WTC11 (cell line): ENCODE measurements around the gene PKDCC. TPM values are rescaled to one million over a fixed set of nuclear protein-coding genes. Genes with fewer than 3 reads are reported as not detected.

Source experiments
- ATAC-seq: fragments of 200-7000 bp; cut with Tn5 transposase; 2 replicates; pipeline ENCODE4 v1.10.0; 2021; ENCODE audit warnings: mild to moderate bottlenecking, moderate library complexity
- CTCF ChIA-PET: fragments of 300-600 bp; sonication (Branson Sonifier 250); formaldehyde crosslinking; loops from one replicate; lab custom pipeline; 2021; ENCODE audit warnings: antibody characterized with exemption; lab: Charles Lee
- POLR2A ChIA-PET: fragments of 350-600 bp; sonication (Branson Sonifier 250); formaldehyde crosslinking; loops from one replicate; lab custom pipeline; 2021; ENCODE audit warnings: antibody characterized with exemption; lab: Charles Lee
- DNase-seq: peaks from one replicate; pipeline ENCODE4 v3.0.0; 2021; ENCODE audit warnings: low spot score
- H3K27ac Mint-ChIP-seq: 2 replicates; pipeline ENCODE4 v1.8.0; 2021; ENCODE audit warnings: mixed read lengths
- H3K27me3 Mint-ChIP-seq: 2 replicates; pipeline ENCODE4 v1.8.0; 2021; ENCODE audit warnings: low read depth, mild to moderate bottlenecking, moderate library complexity, mixed read lengths
- H3K36me3 Mint-ChIP-seq: 2 replicates; pipeline ENCODE4 v1.8.0; 2021; ENCODE audit warnings: mixed read lengths
- H3K4me1 Mint-ChIP-seq: 2 replicates; pipeline ENCODE4 v1.8.0; 2022; ENCODE audit warnings: mixed read lengths
- H3K4me3 Mint-ChIP-seq: 2 replicates; pipeline ENCODE4 v1.8.0; 2021; ENCODE audit warnings: mild to moderate bottlenecking, moderate library complexity, mixed read lengths
- H3K9me3 Mint-ChIP-seq: 2 replicates; pipeline ENCODE4 v1.8.0; 2021; ENCODE audit warnings: mixed read lengths
- ARID4B ChIP-seq: sonication (generic); formaldehyde crosslinking; IDR thresholded peaks from 2 replicates; pipeline ENCODE4 v1.8.0; 2023; ENCODE audit warnings: missing genetic modification reagents, mild to moderate bottlenecking, borderline replicate concordance
- CDX4 ChIP-seq: fragments of 250-450 bp; sonication (Bioruptor Pico); IDR thresholded peaks from 2 replicates; pipeline ENCODE4 v1.9.0; 2021; ENCODE audit warnings: moderate library complexity, mild to moderate bottlenecking, inconsistent platforms, borderline replicate concordance
- CTCF ChIP-seq: fragments of 200-600 bp; IDR thresholded peaks from 2 replicates; pipeline ENCODE4 v1.8.0; 2022; ENCODE audit warnings: antibody characterized with exemption
- E2F1 ChIP-seq: sonication (generic); formaldehyde crosslinking; IDR thresholded peaks from 2 replicates; pipeline ENCODE4 v1.8.0; 2022; ENCODE audit warnings: mild to moderate bottlenecking, missing genetic modification reagents
- E2F5 ChIP-seq: sonication (generic); formaldehyde crosslinking; IDR thresholded peaks from 2 replicates; pipeline ENCODE4 v1.8.1; 2022; ENCODE audit warnings: mild to moderate bottlenecking, moderate library complexity, missing genetic modification reagents
- FOXJ3 ChIP-seq: sonication (generic); formaldehyde crosslinking; IDR thresholded peaks from 2 replicates; pipeline ENCODE4 v1.9.0; 2021; ENCODE audit warnings: missing genetic modification reagents, mild to moderate bottlenecking, borderline replicate concordance
- FOXK1 ChIP-seq: sonication (generic); formaldehyde crosslinking; IDR thresholded peaks from 2 replicates; pipeline ENCODE4 v1.8.0; 2022; ENCODE audit warnings: mild to moderate bottlenecking, moderate library complexity, missing genetic modification reagents
- GRHL2 ChIP-seq: fragments of 250-450 bp; sonication (Bioruptor Pico); IDR thresholded peaks from 2 replicates; pipeline ENCODE4 v1.8.0; 2022; ENCODE audit warnings: mild to moderate bottlenecking, moderate library complexity; ENCODE audit not compliant: insufficient replicate concordance, severe bottlenecking
- GTF2I ChIP-seq: fragments of 250-450 bp; sonication (Bioruptor Pico); conservative IDR thresholded peaks from 2 replicates; pipeline ENCODE4 v1.4.0; 2021; ENCODE audit warnings: mild to moderate bottlenecking
- MLX ChIP-seq: sonication (generic); formaldehyde crosslinking; IDR thresholded peaks from 2 replicates; pipeline ENCODE4 v1.8.1; 2023; ENCODE audit warnings: mild to moderate bottlenecking, missing genetic modification reagents, moderate library complexity
- NFATC4 ChIP-seq: fragments of 250-450 bp; sonication (Bioruptor Pico); IDR thresholded peaks from 2 replicates; pipeline ENCODE4 v1.9.0; 2021; ENCODE audit warnings: mild to moderate bottlenecking
- NFE2L1 ChIP-seq: sonication (generic); formaldehyde crosslinking; IDR thresholded peaks from 2 replicates; pipeline ENCODE4 v1.8.1; 2023; ENCODE audit warnings: missing genetic modification reagents
- OVOL2 ChIP-seq: fragments of 250-450 bp; sonication (Bioruptor Pico); IDR thresholded peaks from 2 replicates; pipeline ENCODE4 v1.9.0; 2021; ENCODE audit warnings: mild to moderate bottlenecking, borderline replicate concordance
- SMAD3 ChIP-seq: sonication (generic); formaldehyde crosslinking; IDR thresholded peaks from 2 replicates; pipeline ENCODE4 v1.8.0; 2022; ENCODE audit warnings: missing genetic modification reagents, mild to moderate bottlenecking, borderline replicate concordance
- SMAD4 ChIP-seq: sonication (generic); formaldehyde crosslinking; IDR thresholded peaks from 2 replicates; pipeline ENCODE4 v1.8.0; 2022; ENCODE audit warnings: mild to moderate bottlenecking, missing genetic modification reagents
- ZBTB21 ChIP-seq: sonication (generic); formaldehyde crosslinking; IDR thresholded peaks from 2 replicates; pipeline ENCODE4 v1.8.1; 2023; ENCODE audit warnings: mild to moderate bottlenecking, missing genetic modification reagents, borderline replicate concordance
- ZNF121 ChIP-seq: sonication (generic); formaldehyde crosslinking; IDR thresholded peaks from 2 replicates; pipeline ENCODE4 v1.8.0; 2023; ENCODE audit warnings: missing genetic modification reagents
- ZNF317 ChIP-seq: sonication (generic); formaldehyde crosslinking; IDR thresholded peaks from 2 replicates; pipeline ENCODE4 v1.8.1; 2023; ENCODE audit warnings: low read depth, mild to moderate bottlenecking, moderate library complexity, missing genetic modification reagents, borderline replicate concordance
- ZNF396 ChIP-seq: fragments of 250-450 bp; sonication (Bioruptor Pico); IDR thresholded peaks from 2 replicates; pipeline ENCODE4 v1.8.0; 2021; ENCODE audit warnings: mild to moderate bottlenecking, moderate library complexity, borderline replicate concordance
- ZNF416 ChIP-seq: fragments of 250-450 bp; sonication (Bioruptor Pico); IDR thresholded peaks from 2 replicates; pipeline ENCODE4 v1.9.0; 2021; ENCODE audit warnings: mild to moderate bottlenecking, inconsistent platforms
- total RNA-seq: library from RNA; stranded (reverse); gene quantifications from 3 replicates; pipeline ENCODE4 v1.2.3, GENCODE V29; 2021

Gene PKDCC
- total RNA-seq, 1 experiment from 2014 or later = 27.3 TPM

- TF ChIP-seq MLX (no peak), SMAD3 (CRISPR knock-in tag) (no peak), FOXJ3 (no peak), ZNF416 (CRISPR knock-in tag) (no peak), ZNF317 (CRISPR knock-in tag) (no peak), E2F5 (CRISPR knock-in tag) (no peak), NFE2L1 (no peak), FOXK1 (CRISPR knock-in tag) (no peak), ZNF396 (CRISPR knock-in tag) (no peak), CTCF (no peak), NFATC4 (no peak)
Observed at GRCh38 chr2:42008241-42008921, 39.4 kb upstream of the PKDCC start (continued).

- TF ChIP-seq GRHL2 (CRISPR knock-in tag) = no peak
- no peak for TF ChIP-seq FOXJ3
- no peak for TF ChIP-seq ZNF121 (CRISPR knock-in tag)
- no peak for TF ChIP-seq ZNF317 (CRISPR knock-in tag)
- no peak for TF ChIP-seq CDX4 (CRISPR knock-in tag)
- no peak for TF ChIP-seq GTF2I (CRISPR knock-in tag)
- TF ChIP-seq ZBTB21 = no peak
- no peak for TF ChIP-seq E2F1
- TF ChIP-seq OVOL2 = no peak
- no peak for TF ChIP-seq SMAD4
- TF ChIP-seq ARID4B (CRISPR knock-in tag) = no peak
- Mint-ChIP-seq H3K9me3 (peaks cover 8% of the 10 kb centered on the region), H3K27ac (no peak overlapping the region), H3K27me3 (no peaks in the 10 kb centered on the region), H3K4me1 (0 out of 2 replicates have a peak, but pooled peaks cover 4% of the 10 kb centered on the region), H3K4me3 (no peak overlapping the region), H3K36me3 (peaks cover 9% of the 10 kb centered on the region)
- POLR2A ChIA-PET = no interaction called here
- ATAC-seq (no peak), DNase-seq (no peak)
- CTCF ChIA-PET = interaction anchor here (0.7 to 1.1 kb wide), 2 partner anchors 80 to 139 kb away, joined by 3 read pairs; no protein-coding TSS in a partner anchor
Observed at GRCh38 chr2:42009657-42010580, 37.9 kb upstream of the PKDCC start.
